ENCODE data around the gene SLC30A5. TPM values are rescaled to one million over a fixed set of nuclear protein-coding genes. Genes with fewer than 3 reads are reported as not detected.

Gene SLC30A5
- total and polyA plus RNA-seq, 2 of the 13 experiments (the other 11 are each of a cell fraction or from before 2014, with no cell fraction given): 46.0 to 53.6 TPM

- TF ChIP-seq PBX3 (CRISPR knock-in tag; IDR thresholded peaks at IDR 0.05; ENCODE audit: borderline replicate concordance) (no peak), SATB2 (CRISPR knock-in tag; IDR thresholded peaks at IDR 0.05) (no peak), MLXIP (CRISPR knock-in tag; IDR thresholded peaks at IDR 0.05; ENCODE audit: borderline replicate concordance) (no peak), SOX13 (IDR thresholded peaks at IDR 0.05) (no peak), SOX13 (CRISPR knock-in tag; conservative IDR thresholded peaks at IDR 0.05 in 1 of 2, IDR thresholded peaks at IDR 0.05 in 1 of 2) (0 out of 4 replicates have a peak, but pooled peaks of 1 of the 2 experiments have one; percentile 21), ZNF446 (CRISPR knock-in tag; IDR thresholded peaks at IDR 0.05) (peak; percentile 93; the same call in 1 of the 2 replicates), ZNF691 (CRISPR knock-in tag; IDR thresholded peaks at IDR 0.05; ENCODE audit: borderline replicate concordance, low read depth) (0 out of 2 replicates have a peak, but pooled peaks have one; percentile 34), KDM5B (CRISPR knock-in tag; IDR thresholded peaks at IDR 0.05; ENCODE audit: borderline replicate concordance) (peak; percentile 89; the same call in 1 of the 2 replicates), ZNF644 (CRISPR knock-in tag; IDR thresholded peaks at IDR 0.05; ENCODE audit: low read depth) (no peak), ZNF441 (CRISPR knock-in tag; IDR thresholded peaks at IDR 0.05; ENCODE audit: borderline replicate concordance) (peak; percentile 73; the same call in 1 of the 2 replicates), ZBTB3 (CRISPR knock-in tag; IDR thresholded peaks at IDR 0.05; ENCODE audit: borderline replicate concordance, low read depth) (peak; percentile 67; the same call in 1 of the 2 replicates), TFDP1 (CRISPR knock-in tag; IDR thresholded peaks at IDR 0.05; ENCODE audit: borderline replicate concordance) (peak; percentile 55; the same call in 1 of the 2 replicates), SAP130 (CRISPR knock-in tag; IDR thresholded peaks at IDR 0.05; ENCODE audit: low read depth) (peak; percentile 97), ZNF772 (CRISPR knock-in tag; IDR thresholded peaks at IDR 0.05) (peak; percentile 95; the same call in 1 of the 2 replicates), FOXK1 (CRISPR knock-in tag; IDR thresholded peaks at IDR 0.05; ENCODE audit: borderline replicate concordance, low read depth) (peak; percentile 63; the same call in 1 of the 2 replicates), CERS6 (CRISPR knock-in tag; IDR thresholded peaks at IDR 0.05) (no peak), MED13 (CRISPR knock-in tag; IDR thresholded peaks at IDR 0.05) (no peak), ARNTL (CRISPR knock-in tag; IDR thresholded peaks at IDR 0.05) (peak; percentile 87), FUBP1 (CRISPR knock-in tag; IDR thresholded peaks at IDR 0.05; ENCODE audit: borderline replicate concordance) (no peak)
These were observed at the start of gene SLC30A5 (continued) for GRCh38 chr5:69093771-69094482.
